ENCODE data around the gene SURF2.

DNA sequence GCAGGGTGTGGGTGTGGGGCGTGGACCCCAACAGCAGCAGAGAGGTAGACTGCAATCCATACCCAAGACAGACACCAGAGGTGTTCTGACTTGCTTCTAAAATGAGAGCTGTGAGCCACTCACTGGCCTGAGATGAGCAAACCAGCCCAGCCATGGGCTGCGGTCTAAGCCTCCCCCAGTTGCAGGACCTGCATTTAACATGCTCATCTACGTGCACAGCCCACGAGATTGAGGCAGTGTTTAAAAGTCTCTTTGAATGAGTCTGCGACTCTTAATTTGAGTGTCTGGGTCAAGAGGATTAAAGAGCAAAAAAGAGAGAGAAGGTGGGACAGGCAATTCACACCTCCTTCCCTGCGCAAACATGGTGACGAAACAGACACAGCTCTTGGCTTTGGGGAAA lies 13.6 kb downstream of the SURF2 start:
- TF ChIP-seq POLR2A (IDR thresholded peaks at IDR 0.05) (no peak), EP300 (IDR thresholded peaks at IDR 0.05) (no peak)

Data from suprapubic skin (tissue), 2 donors.